Small intestine (tissue), 7 donors: ENCODE results near the gene CAPS. TPM values are rescaled to one million over a fixed set of nuclear protein-coding genes. Genes with fewer than 3 reads are reported as not detected.

Source experiments
- DNase-seq, 2 donors: peaks; one replicate each; pipeline versions ENCODE4 v3.0.0 to v3.0.0-alpha.2; 2013
- FAIRE-seq: peaks from 2 replicates; lab custom pipeline; 2012; peaks lifted over from hg19 to GRCh38; lab: Jason Lieb, UNC
- H3K27ac ChIP-seq, 3 donors: one replicate each; pipeline ENCODE4 v1.5.1; 2013; ENCODE audit warnings: low read length in 2 of 3, mild to moderate bottlenecking in 2 of 3, control low read depth in 1 of 3, inconsistent platforms in 1 of 3, low read depth in 1 of 3, moderate library complexity in 1 of 3
- H3K27me3 ChIP-seq, 3 donors: one replicate each; pipeline ENCODE4 v1.6.1; 2013; ENCODE audit warnings: low read length in 3 of 3, inconsistent platforms in 1 of 3; ENCODE audit not compliant: control insufficient read depth in 3 of 3, insufficient read depth in 3 of 3
- H3K36me3 ChIP-seq, 3 donors: one replicate each; pipeline ENCODE4 v1.6.1; 2013; ENCODE audit warnings: low read length in 3 of 3, inconsistent platforms in 1 of 3, low read depth in 1 of 3, mild to moderate bottlenecking in 1 of 3, moderate library complexity in 1 of 3; ENCODE audit not compliant: control insufficient read depth in 3 of 3, insufficient read depth in 2 of 3
- H3K4me1 ChIP-seq, 3 donors: one replicate each; pipeline ENCODE4 v1.6.1; 2013; ENCODE audit warnings: low read length in 2 of 3, inconsistent platforms in 1 of 3, low read depth in 1 of 3, mild to moderate bottlenecking in 1 of 3, moderate library complexity in 1 of 3; ENCODE audit not compliant: control insufficient read depth in 3 of 3, insufficient read depth in 2 of 3
- H3K4me3 ChIP-seq, 3 donors: one replicate each; pipeline ENCODE4 v1.5.1; 2013; ENCODE audit warnings: low read length in 3 of 3, control low read depth in 1 of 3, inconsistent platforms in 1 of 3, low read depth in 1 of 3, mild to moderate bottlenecking in 1 of 3, moderate library complexity in 1 of 3
- H3K9me3 ChIP-seq, 2 donors: one replicate each; pipeline ENCODE4 v1.6.1; 2013; ENCODE audit warnings: low read depth in 1 of 2, low read length in 1 of 2; ENCODE audit not compliant: control insufficient read depth in 2 of 2, insufficient read depth in 1 of 2
- WGBS, 3 donors: extraction: QIAGEN DNeasy Blood & Tissue Kit; methylation state at CpG; one replicate each; pipeline ENCODE4 v1.1.7; 2013; 5-methylcytosine and 5-hydroxymethylcytosine counted together
- polyA plus RNA-seq, 4 donors: library from polyadenylated mRNA; stranded (reverse) in 3 of 4; unstranded in 1 of 4; fragments of 200-250 nt in 3 of 4; fragments of 120-200 nt in 1 of 4; gene quantifications; one replicate each; pipeline versions ENCODE4 v1.2.1 to v1.2.3, GENCODE V29; 2013
- donor health status: healthy with polysubstance abuse.
- donor health status: control.
- donor health status: control.
- donor health status: Bipolar disorder and iron deficiency.
- donor health status: healthy.

Gene CAPS
- polyA plus RNA-seq, 4 donors = 8.7 to 22.7 (median 15.4) TPM

- H3K4me3 ChIP-seq = no peak overlapping the region
- H3K4me1 ChIP-seq = peaks cover 0 to 13% (median 0%) of the 10 kb centered on the region in 3 donors
- 90 to 94% (median 93%) methylated on average over 1 of the region's 1 CpG for WGBS, 3 donors
- DNase-seq (no peak), FAIRE-seq (no peak)
- no peaks in the 10 kb centered on the region for H3K27me3 ChIP-seq
- H3K27ac ChIP-seq = no peak overlapping the region
- peaks cover 5 to 46% (median 6%) of the 10 kb centered on the region in 3 donors for H3K36me3 ChIP-seq
- no peaks in the 10 kb centered on the region for H3K9me3 ChIP-seq
These were observed 3.5 kb upstream of the CAPS start for GRCh38 chr19:5910638-5910907.

GRCh38 chr19:5911366-5911765 is 2.7 kb upstream of the CAPS start:
- Histone ChIP-seq H3K27ac (no peak overlapping the region), H3K27me3 (no peaks in the 10 kb centered on the region), H3K4me1 (peaks cover 0 to 17% (median 0%) of the 10 kb centered on the region in 3 donors), H3K9me3 (no peaks in the 10 kb centered on the region), H3K36me3 (peaks cover 6 to 51% (median 11%) of the 10 kb centered on the region in 3 donors), H3K4me3 (no peak overlapping the region)
- 63 to 100% (median 100%) methylated on average over 1 of the region's 1 CpG for WGBS, 3 donors
- FAIRE-seq (no peak), DNase-seq (no peak)

- Histone ChIP-seq H3K27ac (no peak overlapping the region), H3K4me3 (no peak overlapping the region), H3K36me3 (peaks cover 7 to 72% (median 28%) of the 10 kb centered on the region in 3 donors), H3K27me3 (no peaks in the 10 kb centered on the region), H3K9me3 (no peaks in the 10 kb centered on the region), H3K4me1 (peaks cover 0 to 19% (median 0%) of the 10 kb centered on the region in 3 donors)
- FAIRE-seq = no peak
- WGBS, 3 donors = 71 to 83% (median 75%) methylated on average over 21 to 22 of the region's 22 CpGs
- DNase-seq = no peak
These were observed 312 bp downstream of the CAPS start for GRCh38 chr19:5914358-5914774.

GRCh38 chr19:5914946-5915781 is 1.1 kb downstream of the CAPS start:
- Histone ChIP-seq H3K4me1 (peaks cover 0 to 19% (median 0%) of the 10 kb centered on the region in 3 donors), H3K9me3 (no peaks in the 10 kb centered on the region), H3K27ac (no peak overlapping the region), H3K36me3 (peaks cover 9 to 73% (median 28%) of the 10 kb centered on the region in 3 donors), H3K27me3 (no peaks in the 10 kb centered on the region), H3K4me3 (no peak overlapping the region)
- FAIRE-seq (no peak), DNase-seq (peak in 1 of 2 donors; percentile 73)
- 72 to 82% (median 82%) methylated on average over 40 to 42 of the region's 42 CpGs for WGBS, 3 donors

GRCh38 chr19:5915782-5916165 is 1.7 kb downstream of the CAPS start:
- H3K27ac ChIP-seq = no peak overlapping the region
- no peaks in the 10 kb centered on the region for H3K9me3 ChIP-seq
- H3K36me3 ChIP-seq = peaks cover 11 to 73% (median 28%) of the 10 kb centered on the region in 3 donors
- peaks cover 0 to 19% (median 0%) of the 10 kb centered on the region in 3 donors for H3K4me1 ChIP-seq
- H3K4me3 ChIP-seq = no peak overlapping the region
- FAIRE-seq (no peak), DNase-seq (peak in 1 of 2 donors; percentile 54)
- WGBS, 3 donors = 79 to 83% (median 79%) methylated on average over 11 of the region's 11 CpGs
- H3K27me3 ChIP-seq = no peaks in the 10 kb centered on the region

- Histone ChIP-seq H3K27me3 (no peaks in the 10 kb centered on the region), H3K27ac (no peak overlapping the region), H3K4me1 (peaks cover 0 to 19% (median 0%) of the 10 kb centered on the region in 3 donors), H3K36me3 (peaks cover 11 to 73% (median 30%) of the 10 kb centered on the region in 3 donors), H3K9me3 (no peaks in the 10 kb centered on the region), H3K4me3 (no peak overlapping the region)
- DNase-seq (no peak), FAIRE-seq (no peak)
- 73 to 78% (median 73%) methylated on average over 14 of the region's 14 CpGs for WGBS, 3 donors
These were observed 2.2 kb downstream of the CAPS start for GRCh38 chr19:5916181-5916708.

- WGBS, 3 donors = 91 to 93% (median 93%) methylated on average over 34 to 36 of the region's 36 CpGs
- H3K36me3 ChIP-seq = peaks cover 11 to 85% (median 30%) of the 10 kb centered on the region in 3 donors
- DNase-seq = no peak
These were observed 3.5 kb downstream of the CAPS start for GRCh38 chr19:5917431-5918107.

GRCh38 chr19:5918463-5919079 is 4.5 kb downstream of the CAPS start:
- no peak overlapping the region for H3K27ac ChIP-seq
- WGBS, 3 donors = 95 to 97% (median 97%) methylated on average over 20 of the region's 20 CpGs
- H3K9me3 ChIP-seq = no peaks in the 10 kb centered on the region
- H3K4me1 ChIP-seq = peaks cover 0 to 19% (median 0%) of the 10 kb centered on the region in 3 donors
- H3K36me3 ChIP-seq = peaks cover 18 to 89% (median 30%) of the 10 kb centered on the region in 3 donors
- DNase-seq = no peak
- FAIRE-seq = no peak
- H3K4me3 ChIP-seq = no peak overlapping the region
- H3K27me3 ChIP-seq = no peaks in the 10 kb centered on the region

More at GRCh38 chr19:5917431-5918107, 3.5 kb downstream of the CAPS start:
- Histone ChIP-seq H3K9me3 (no peaks in the 10 kb centered on the region), H3K27me3 (no peaks in the 10 kb centered on the region), H3K4me1 (peaks cover 0 to 19% (median 0%) of the 10 kb centered on the region in 3 donors), H3K27ac (no peak overlapping the region), H3K4me3 (no peak overlapping the region)
- FAIRE-seq = no peak
